K562 (cell line): Measurements from ENCODE around the gene MESP1. TPM values are rescaled to one million over a fixed set of nuclear protein-coding genes. Genes with fewer than 3 reads are reported as not detected.

ENCODE experiments used
- CBFA2T2 ChIP-seq: fragments of 450-650 bp; conservative IDR thresholded peaks from 2 replicates; pipeline ENCODE4 v1.6.1; 2017; ENCODE audit warnings: mild to moderate bottlenecking
- ETS2 ChIP-seq: IDR thresholded peaks from 2 replicates; pipeline ENCODE4 v1.6.1; 2016; ENCODE audit warnings: borderline replicate concordance, missing genetic modification characterization, mild to moderate bottlenecking, moderate library complexity, missing compliant biosample characterization; ENCODE audit not compliant: poor library complexity, severe bottlenecking
- HDAC3 ChIP-seq: fragments of 450-650 bp; IDR thresholded peaks from 2 replicates; pipeline ENCODE4 v1.6.1; 2018; ENCODE audit warnings: borderline replicate concordance, mild to moderate bottlenecking, moderate library complexity; ENCODE audit not compliant: partially characterized antibody
- RBM17 ChIP-seq: fragments of 200-400 bp; formaldehyde crosslinking; IDR thresholded peaks from 2 replicates; pipeline ENCODE4 v1.6.1; 2017; ENCODE audit warnings: low read depth, mild to moderate bottlenecking, low read length, borderline replicate concordance
- polyA plus RNA-seq, 8 experiments: library from polyadenylated mRNA; depleted of rRNA in 4 of 8; stranded (reverse) in 5 of 8; unstranded in 3 of 8; fragments of >200 nt; fragmentation: Nextera tagmentation in 2 of 8; fragmentation: Illumina TruSeq in 1 of 8; extraction: Ambion mirVana in 2 of 8; extraction: Trizol in 1 of 8; gene quantifications; 2 replicates each; pipeline versions ENCODE4 v1.2.1 to v1.2.3, GENCODE V29; 2011 to 2014; ENCODE audit warnings: inconsistent platforms in 1 of 8, missing spikeins in 1 of 8
- total RNA-seq, 7 experiments: library from RNA; depleted of rRNA in 6 of 7; stranded (reverse); fragments of >200 nt in 6 of 7; fragmentation: Illumina TruSeq in 2 of 7; extraction: Trizol in 2 of 7; gene quantifications; 2 replicates each; pipeline versions ENCODE4 v1.2.1 to v1.2.3, GENCODE V29; 2011 to 2021; ENCODE audit warnings: low replicate concordance in 1 of 7
- TF ChIP-seq, protein P1 (sequence below): fragments of 250-450 bp; sonication (Bioruptor Pico); IDR thresholded peaks from 2 replicates; pipeline ENCODE4 v1.9.0; 2021; ENCODE audit warnings: mild to moderate bottlenecking, inconsistent platforms
- TF ChIP-seq, protein P2 (sequence below): fragments of 250-450 bp; sonication (Bioruptor Pico); IDR thresholded peaks from 2 replicates; pipeline ENCODE4 v1.5.0; 2020; ENCODE audit warnings: mild to moderate bottlenecking
- TF ChIP-seq, protein P3 (sequence below): fragments of 450-650 bp; IDR thresholded peaks from 2 replicates; pipeline ENCODE4 v1.6.1; 2018; ENCODE audit warnings: mild to moderate bottlenecking, low read depth; ENCODE audit not compliant: partially characterized antibody
- TF ChIP-seq, protein P4 (sequence below): fragments of 250-450 bp; sonication (Bioruptor Pico); IDR thresholded peaks from 2 replicates; pipeline ENCODE4 v1.8.0; 2022; ENCODE audit warnings: moderate library complexity, mild to moderate bottlenecking, inconsistent platforms
- TF ChIP-seq, protein P5 (sequence below), 2 experiments: IDR thresholded peaks; 2 replicates each; pipeline ENCODE4 v1.6.1; 2012; ENCODE audit warnings: improper control_type of control experiment in 2 of 2, low read depth in 2 of 2, low read length in 2 of 2, borderline replicate concordance in 1 of 2
- TF ChIP-seq, protein P6 (sequence below): fragments of 200-800 bp; sonication (Bioruptor generic); IDR thresholded peaks from 2 replicates; pipeline ENCODE4 v1.6.1; 2017; ENCODE audit warnings: missing genetic modification characterization, missing compliant biosample characterization

The MESP1 gene
- total and polyA plus RNA-seq, 9 of the 15 experiments (the other 6 are each of a cell fraction or from before 2014, with no cell fraction given), result 0.14 to 1.1 (median 0.36) TPM; not detected in 4

DNA sequence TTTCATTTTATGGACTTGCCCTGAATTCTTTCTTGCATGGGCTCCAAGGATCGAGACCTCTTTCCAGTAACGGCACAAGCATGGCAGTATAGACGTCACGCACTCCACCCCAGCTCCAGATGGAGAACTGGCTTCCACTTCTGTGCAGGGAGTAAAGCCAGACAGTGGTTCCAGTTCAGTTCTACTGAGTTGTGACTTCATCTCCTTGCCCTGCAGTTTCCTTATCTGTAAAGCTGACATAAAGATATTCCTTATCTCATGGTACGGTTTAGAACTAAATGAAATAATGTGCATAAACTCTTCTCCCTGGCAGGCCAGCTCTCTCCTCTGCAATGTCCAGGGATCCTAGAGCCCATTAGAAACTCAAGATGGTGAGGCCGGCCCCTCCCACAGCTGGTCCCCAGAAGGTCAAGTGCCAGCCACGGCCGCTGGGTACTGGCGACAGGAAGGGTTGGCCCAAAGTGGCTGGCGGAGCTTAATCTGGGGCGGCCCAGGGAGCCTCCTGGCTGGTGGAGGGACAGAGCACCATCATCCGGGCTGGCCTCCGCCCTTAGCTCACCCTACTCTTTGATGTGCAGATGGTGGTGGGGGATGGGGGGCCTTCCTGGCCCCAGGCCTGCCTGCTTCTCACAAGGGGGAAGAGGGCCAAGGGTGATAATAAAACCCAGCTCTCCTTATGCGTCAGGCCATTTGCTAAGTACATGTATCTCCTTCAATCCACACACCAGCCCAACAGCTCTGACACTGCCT is 32.2 kb upstream of the MESP1 start (continued):
- no peak for TF ChIP-seq RBM17
- TF ChIP-seq, protein P1, sequence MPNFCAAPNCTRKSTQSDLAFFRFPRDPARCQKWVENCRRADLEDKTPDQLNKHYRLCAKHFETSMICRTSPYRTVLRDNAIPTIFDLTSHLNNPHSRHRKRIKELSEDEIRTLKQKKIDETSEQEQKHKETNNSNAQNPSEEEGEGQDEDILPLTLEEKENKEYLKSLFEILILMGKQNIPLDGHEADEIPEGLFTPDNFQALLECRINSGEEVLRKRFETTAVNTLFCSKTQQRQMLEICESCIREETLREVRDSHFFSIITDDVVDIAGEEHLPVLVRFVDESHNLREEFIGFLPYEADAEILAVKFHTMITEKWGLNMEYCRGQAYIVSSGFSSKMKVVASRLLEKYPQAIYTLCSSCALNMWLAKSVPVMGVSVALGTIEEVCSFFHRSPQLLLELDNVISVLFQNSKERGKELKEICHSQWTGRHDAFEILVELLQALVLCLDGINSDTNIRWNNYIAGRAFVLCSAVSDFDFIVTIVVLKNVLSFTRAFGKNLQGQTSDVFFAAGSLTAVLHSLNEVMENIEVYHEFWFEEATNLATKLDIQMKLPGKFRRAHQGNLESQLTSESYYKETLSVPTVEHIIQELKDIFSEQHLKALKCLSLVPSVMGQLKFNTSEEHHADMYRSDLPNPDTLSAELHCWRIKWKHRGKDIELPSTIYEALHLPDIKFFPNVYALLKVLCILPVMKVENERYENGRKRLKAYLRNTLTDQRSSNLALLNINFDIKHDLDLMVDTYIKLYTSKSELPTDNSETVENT (CRISPR knock-in tag), result no peak
- TF ChIP-seq, protein P2, sequence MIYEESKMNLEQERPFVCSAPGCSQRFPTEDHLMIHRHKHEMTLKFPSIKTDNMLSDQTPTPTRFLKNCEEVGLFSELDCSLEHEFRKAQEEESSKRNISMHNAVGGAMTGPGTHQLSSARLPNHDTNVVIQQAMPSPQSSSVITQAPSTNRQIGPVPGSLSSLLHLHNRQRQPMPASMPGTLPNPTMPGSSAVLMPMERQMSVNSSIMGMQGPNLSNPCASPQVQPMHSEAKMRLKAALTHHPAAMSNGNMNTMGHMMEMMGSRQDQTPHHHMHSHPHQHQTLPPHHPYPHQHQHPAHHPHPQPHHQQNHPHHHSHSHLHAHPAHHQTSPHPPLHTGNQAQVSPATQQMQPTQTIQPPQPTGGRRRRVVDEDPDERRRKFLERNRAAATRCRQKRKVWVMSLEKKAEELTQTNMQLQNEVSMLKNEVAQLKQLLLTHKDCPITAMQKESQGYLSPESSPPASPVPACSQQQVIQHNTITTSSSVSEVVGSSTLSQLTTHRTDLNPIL (CRISPR knock-in tag), result no peak
- TF ChIP-seq CBFA2T2, result peak; percentile 36
- TF ChIP-seq, protein P3, sequence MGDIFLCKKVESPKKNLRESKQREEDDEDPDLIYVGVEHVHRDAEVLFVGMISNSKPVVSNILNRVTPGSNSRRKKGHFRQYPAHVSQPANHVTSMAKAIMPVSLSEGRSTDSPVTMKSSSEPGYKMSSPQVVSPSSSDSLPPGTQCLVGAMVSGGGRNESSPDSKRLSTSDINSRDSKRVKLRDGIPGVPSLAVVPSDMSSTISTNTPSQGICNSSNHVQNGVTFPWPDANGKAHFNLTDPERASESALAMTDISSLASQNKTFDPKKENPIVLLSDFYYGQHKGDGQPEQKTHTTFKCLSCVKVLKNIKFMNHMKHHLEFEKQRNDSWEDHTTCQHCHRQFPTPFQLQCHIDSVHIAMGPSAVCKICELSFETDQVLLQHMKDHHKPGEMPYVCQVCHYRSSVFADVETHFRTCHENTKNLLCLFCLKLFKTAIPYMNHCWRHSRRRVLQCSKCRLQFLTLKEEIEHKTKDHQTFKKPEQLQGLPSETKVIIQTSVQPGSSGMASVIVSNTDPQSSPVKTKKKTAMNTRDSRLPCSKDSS, result no peak
- TF ChIP-seq, protein P4, sequence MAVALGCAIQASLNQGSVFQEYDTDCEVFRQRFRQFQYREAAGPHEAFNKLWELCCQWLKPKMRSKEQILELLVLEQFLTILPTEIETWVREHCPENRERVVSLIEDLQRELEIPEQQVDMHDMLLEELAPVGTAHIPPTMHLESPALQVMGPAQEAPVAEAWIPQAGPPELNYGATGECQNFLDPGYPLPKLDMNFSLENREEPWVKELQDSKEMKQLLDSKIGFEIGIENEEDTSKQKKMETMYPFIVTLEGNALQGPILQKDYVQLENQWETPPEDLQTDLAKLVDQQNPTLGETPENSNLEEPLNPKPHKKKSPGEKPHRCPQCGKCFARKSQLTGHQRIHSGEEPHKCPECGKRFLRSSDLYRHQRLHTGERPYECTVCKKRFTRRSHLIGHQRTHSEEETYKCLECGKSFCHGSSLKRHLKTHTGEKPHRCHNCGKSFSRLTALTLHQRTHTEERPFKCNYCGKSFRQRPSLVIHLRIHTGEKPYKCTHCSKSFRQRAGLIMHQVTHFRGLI (CRISPR knock-in tag), result no peak
- TF ChIP-seq HDAC3, result no peak
- TF ChIP-seq, protein P5, sequence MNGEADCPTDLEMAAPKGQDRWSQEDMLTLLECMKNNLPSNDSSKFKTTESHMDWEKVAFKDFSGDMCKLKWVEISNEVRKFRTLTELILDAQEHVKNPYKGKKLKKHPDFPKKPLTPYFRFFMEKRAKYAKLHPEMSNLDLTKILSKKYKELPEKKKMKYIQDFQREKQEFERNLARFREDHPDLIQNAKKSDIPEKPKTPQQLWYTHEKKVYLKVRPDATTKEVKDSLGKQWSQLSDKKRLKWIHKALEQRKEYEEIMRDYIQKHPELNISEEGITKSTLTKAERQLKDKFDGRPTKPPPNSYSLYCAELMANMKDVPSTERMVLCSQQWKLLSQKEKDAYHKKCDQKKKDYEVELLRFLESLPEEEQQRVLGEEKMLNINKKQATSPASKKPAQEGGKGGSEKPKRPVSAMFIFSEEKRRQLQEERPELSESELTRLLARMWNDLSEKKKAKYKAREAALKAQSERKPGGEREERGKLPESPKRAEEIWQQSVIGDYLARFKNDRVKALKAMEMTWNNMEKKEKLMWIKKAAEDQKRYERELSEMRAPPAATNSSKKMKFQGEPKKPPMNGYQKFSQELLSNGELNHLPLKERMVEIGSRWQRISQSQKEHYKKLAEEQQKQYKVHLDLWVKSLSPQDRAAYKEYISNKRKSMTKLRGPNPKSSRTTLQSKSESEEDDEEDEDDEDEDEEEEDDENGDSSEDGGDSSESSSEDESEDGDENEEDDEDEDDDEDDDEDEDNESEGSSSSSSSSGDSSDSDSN (IDR thresholded peaks at IDR 0.05; ENCODE audit: borderline replicate concordance in 1 of 2, low read depth in 2 of 2, low read length in 2 of 2), result peak in 1 of 2 experiments; percentile 45; a peak in 1 of 4 replicates
- TF ChIP-seq ETS2, result no peak
- TF ChIP-seq, protein P6, sequence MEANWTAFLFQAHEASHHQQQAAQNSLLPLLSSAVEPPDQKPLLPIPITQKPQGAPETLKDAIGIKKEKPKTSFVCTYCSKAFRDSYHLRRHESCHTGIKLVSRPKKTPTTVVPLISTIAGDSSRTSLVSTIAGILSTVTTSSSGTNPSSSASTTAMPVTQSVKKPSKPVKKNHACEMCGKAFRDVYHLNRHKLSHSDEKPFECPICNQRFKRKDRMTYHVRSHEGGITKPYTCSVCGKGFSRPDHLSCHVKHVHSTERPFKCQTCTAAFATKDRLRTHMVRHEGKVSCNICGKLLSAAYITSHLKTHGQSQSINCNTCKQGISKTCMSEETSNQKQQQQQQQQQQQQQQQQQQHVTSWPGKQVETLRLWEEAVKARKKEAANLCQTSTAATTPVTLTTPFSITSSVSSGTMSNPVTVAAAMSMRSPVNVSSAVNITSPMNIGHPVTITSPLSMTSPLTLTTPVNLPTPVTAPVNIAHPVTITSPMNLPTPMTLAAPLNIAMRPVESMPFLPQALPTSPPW, result peak; percentile 43; the same call in 1 of the 2 replicates
